GM18861 (cell line): ENCODE data around the gene ZNF148.

Source experiments
- ATAC-seq: cut with Tn5 transposase; IDR thresholded peaks from one replicate; pipeline ENCODE4 v1.9.1; 2021; ENCODE audit not compliant: unreplicated experiment

ZNF148 gene

GRCh38 chr3:125289429-125289981, 85.6 kb downstream of the ZNF148 start:
- ATAC-seq: no peak

DNA sequence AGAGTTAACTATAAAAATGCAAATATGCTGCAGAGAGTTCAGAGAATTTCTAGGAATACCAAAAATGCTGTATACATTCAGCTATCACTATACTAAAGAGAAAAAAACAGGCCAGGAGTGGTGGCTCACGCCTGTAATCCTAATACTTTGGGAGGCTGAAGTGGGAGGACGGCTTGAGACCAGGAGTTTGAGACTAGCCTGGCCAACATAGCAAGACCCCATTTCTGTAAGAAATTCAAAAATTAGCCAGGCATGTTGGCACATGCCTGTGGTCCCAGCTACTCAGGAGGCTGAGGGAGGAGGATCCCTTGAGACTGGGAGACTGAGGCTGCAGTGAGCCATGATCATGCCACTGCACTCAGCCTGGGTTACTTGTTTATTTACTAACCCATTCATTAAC, 87.9 kb downstream of the ZNF148 start:
- ATAC-seq: no peak

DNA sequence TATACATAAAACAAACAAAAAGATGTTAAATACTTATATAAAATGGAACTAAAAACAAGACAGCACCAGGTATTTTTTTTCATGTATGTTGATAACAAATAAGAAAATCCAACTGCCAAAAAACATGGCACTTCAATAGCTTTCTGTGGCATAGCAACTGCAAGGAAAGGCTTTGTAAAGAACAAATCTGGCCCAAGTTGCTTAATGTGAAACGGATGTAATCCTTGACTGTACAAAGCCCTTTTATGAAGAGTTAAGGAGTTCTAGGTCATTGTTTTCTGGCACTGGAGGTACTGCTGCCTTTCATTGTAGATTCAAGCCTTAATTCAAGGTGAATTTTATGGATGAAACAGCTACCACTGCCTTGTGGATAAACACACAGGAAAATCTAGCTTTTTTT, 93.7 kb downstream of the ZNF148 start:
- no peak for ATAC-seq

- ATAC-seq: no peak
Observed at GRCh38 chr3:125280668-125281361, 94.3 kb downstream of the ZNF148 start.

DNA sequence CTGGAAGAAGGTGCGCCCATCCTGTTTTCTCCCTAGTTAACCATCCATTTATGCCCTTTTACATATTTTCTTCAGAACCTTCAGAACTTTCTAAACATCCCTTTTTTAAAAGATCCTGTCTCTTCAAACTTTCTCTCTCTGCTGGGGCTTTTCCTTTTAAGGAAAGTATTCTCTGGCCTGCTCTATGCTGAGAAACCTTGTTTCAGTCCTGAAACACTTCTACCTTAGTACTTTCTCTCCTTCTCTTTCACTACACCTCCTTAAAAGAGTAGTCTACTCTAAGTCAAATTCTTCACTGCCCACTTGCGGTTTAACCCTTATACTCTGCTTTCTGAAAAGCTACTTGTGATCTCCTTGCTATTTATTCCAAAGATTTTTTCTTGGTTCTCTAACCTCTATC, 97.0 kb downstream of the ZNF148 start:
- no peak for ATAC-seq

DNA sequence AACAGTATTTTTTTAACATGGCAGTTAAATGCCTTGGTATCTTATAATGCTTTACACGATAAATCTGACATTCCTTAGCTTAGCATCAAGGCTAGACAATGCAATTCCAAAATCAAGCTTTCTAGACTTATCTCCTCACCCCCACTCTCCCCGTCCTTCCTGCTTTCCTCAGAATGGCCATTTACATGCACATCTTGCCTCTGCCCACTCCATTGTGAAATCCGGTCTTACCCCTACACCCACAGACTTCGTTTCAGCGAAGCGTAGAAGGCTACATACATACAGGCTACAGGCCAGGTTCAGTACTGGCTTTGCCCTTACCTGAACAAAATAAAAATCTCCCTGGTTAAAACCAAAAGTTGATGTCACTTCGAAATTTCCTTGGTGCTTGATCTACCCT, 104.0 kb downstream of the ZNF148 start:
- no peak for ATAC-seq

GRCh38 chr3:125267460-125267859, 107.7 kb downstream of the ZNF148 start:
- ATAC-seq: no peak

- ATAC-seq: no peak
Observed at GRCh38 chr3:125266971-125267370, 108.2 kb downstream of the ZNF148 start.

DNA sequence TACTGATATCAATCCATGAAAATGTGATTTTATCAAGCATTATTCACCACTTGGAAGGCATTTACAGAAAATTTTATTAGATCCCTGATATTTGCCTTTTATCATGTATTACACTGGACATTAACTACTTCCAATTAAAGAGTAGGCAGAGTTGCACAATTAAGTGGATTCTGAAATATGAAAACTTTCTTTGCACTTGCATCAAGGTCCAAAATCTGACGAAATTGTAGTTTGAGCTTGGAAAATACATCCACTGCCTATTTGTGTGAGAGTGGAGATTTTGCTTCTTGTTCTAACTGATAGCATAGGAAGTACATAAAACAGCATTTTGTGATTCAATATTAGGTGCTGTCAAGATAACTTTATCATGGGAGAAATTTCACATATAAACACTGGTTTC, 113.0 kb downstream of the ZNF148 start:
- no peak for ATAC-seq

- no peak for ATAC-seq
Observed at GRCh38 chr3:125261031-125261430, 114.1 kb downstream of the ZNF148 start.

DNA sequence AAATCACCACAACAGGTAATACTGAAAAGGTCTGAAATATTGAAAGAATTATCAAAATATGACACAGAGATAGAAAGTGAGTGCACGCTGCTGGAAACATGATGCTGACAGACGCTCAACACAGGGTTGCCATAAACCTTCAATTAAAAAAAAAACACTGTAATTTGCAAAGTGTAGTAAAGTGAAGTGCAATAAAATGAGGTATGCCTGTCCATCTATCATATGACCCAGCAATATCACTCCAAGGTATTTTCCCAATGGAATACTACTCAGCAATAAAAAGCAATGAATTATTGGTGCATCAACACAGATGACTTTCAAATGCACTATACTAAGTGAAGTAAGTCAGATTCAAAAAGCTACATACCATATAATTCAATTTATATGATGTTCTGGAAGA, 115.0 kb downstream of the ZNF148 start:
- no peak for ATAC-seq

DNA sequence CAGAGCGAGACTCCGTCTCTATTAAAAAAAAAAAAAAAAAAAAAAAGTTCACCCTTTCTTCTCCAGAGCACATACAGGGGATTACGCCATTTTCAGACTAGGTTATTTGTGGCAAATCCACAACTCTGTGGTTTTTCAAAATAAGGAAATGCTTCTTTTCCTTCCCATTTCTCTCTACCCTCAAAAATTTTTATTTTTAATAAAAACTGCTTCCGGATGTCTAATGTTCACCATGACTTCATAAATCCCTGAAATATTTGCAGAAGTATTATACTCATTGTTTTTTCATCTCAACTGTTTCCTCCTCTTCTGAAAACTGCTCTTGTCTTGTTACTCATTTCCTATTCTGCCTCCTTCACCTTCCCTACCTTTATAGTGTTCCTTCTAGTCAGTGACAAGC, 117.6 kb downstream of the ZNF148 start:
- no peak for ATAC-seq

- ATAC-seq: no peak
Observed at GRCh38 chr3:125256675-125257074, 118.5 kb downstream of the ZNF148 start.

- no peak for ATAC-seq
Observed at GRCh38 chr3:125250973-125251372, 124.2 kb downstream of the ZNF148 start.

- no peak for ATAC-seq
Observed at GRCh38 chr3:125246237-125246636, 128.9 kb downstream of the ZNF148 start.

- ATAC-seq: no peak
Observed at GRCh38 chr3:125245521-125245920, 129.6 kb downstream of the ZNF148 start.

- ATAC-seq: no peak
Observed at GRCh38 chr3:125240496-125240895, 134.6 kb downstream of the ZNF148 start.

DNA sequence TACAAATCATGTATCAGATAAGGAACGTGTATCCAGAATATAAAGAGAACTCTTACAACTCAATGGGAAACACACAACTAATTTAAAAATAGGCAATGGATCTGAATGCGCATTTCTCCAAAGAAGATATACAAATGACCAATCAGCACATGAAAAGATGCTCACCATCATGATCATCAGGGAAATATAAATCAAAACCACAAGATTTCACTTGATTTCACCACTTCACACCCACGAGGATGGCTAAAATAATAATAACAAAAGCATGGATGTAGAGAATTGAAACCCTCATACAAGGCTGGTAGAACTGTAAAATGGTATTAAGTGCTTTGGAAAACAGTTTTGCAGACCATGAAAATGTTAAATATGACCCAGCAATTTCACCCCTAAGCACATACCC, 135.9 kb downstream of the ZNF148 start:
- no peak for ATAC-seq

- ATAC-seq: no peak
Observed at GRCh38 chr3:125238759-125239158, 136.4 kb downstream of the ZNF148 start.

- no peak for ATAC-seq
Observed at GRCh38 chr3:125236331-125236903, 138.7 kb downstream of the ZNF148 start.

DNA sequence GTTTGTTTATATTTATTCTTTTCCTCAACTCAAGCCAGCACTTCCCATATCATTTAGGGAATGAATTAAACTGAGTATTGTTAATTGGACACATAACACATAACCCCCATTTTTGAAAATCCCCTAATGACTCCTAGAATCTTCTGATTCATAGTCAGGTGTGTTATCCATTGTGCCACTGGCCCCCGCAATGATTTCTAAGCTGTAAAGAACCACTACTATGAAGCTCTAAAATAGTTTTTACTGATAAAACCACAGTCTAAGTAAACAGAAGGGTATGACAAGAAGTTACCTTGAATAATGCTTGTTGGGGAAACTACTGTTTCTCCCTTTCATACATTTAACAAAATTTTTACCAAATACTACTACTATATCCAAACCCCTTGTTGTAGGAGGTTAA, 140.3 kb downstream of the ZNF148 start:
- no peak for ATAC-seq

DNA sequence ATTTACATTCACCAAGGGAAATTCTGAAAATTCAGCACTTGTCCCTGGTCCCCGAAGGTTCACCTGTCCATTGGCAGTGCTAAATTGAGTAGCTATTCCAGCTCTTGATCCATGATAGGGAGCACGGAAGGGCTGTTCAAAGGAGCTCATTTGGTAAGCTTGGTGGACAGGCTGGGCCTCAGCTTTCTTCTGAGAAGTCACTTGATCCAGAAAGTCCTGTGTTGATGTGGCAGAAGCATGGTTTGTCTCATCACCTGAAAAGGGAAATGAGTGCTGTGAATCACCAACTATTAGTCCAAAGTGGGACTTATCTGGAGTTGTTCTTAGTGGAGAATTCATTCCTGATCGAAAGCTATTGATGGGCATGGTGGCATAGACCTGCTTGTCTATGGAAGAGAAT, 142.7 kb downstream of the ZNF148 start:
- ATAC-seq: no peak

DNA sequence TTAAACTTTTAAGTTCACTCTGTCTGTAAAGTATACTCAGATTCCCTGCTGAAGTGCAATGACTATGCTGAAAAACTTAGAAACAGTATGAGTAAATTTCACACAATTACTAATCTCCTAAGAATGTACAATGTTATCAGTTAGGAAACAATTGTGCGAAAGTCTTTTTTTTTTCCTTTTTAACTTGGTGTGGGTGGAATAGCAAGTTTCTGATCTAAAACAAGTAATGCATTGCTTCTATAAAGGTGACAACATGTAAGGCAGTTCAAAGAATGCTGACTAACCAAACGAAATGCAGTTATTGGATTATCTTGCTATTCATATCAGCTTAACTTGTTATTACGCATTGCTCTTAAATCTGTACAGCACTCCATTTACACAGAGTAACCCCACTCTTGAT, 143.2 kb downstream of the ZNF148 start:
- ATAC-seq: no peak
